Sigmoid colon (tissue), 4 donors: ENCODE data around the gene PCBP3.

Experiments used
- POLR2A ChIP-seq, 2 donors: fragments of 450-650 bp; IDR thresholded peaks; one replicate each; pipeline ENCODE4 v1.6.1; 2016; ENCODE audit warnings: antibody characterized with exemption in 2 of 2, mild to moderate bottlenecking in 2 of 2, moderate library complexity in 2 of 2
- POLR2AphosphoS5 ChIP-seq, 4 donors: sonication (generic); formaldehyde crosslinking; IDR thresholded peaks; one replicate each; pipeline ENCODE4 v1.6.1; 2017; ENCODE audit warnings: antibody characterized with exemption in 4 of 4
- TF ChIP-seq, protein P1 (sequence below), 4 experiments: fragments of 450-650 bp in 3 of 4; fragments of 200-600 bp in 1 of 4; IDR thresholded peaks; one replicate each; pipeline ENCODE4 v1.5.1; 2016 to 2019; ENCODE audit warnings: antibody characterized with exemption in 4 of 4, mild to moderate bottlenecking in 3 of 4, moderate library complexity in 2 of 4

DNA sequence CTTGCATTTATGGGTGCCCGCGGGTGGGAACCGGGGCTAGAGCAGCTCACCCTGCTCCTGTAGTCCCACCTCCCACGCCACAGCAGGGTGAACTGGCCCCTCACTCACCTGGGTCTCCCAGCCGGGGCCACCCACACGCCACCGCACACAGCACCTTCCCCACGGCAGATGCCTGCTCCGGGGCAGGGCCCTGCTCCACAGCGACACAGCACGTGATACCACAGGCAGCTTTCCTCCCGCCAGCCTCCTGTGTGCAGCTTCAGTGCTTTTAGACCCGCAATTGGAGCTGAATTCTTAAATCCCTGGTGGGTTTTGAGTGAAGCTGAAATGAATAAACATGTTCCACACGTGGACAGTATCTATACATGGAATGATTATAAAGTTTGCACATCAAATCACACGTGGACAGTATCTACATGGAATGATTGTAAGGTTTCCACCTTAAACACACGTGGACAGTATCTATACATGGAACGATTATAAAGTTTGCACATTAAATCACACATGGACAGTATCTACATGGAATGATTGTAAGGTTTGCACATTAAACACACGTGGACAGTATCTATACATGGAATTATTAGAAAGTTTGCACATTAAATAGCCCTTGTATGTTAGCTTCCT lies 245.0 kb downstream of the PCBP3 start:
- TF ChIP-seq, protein P1, sequence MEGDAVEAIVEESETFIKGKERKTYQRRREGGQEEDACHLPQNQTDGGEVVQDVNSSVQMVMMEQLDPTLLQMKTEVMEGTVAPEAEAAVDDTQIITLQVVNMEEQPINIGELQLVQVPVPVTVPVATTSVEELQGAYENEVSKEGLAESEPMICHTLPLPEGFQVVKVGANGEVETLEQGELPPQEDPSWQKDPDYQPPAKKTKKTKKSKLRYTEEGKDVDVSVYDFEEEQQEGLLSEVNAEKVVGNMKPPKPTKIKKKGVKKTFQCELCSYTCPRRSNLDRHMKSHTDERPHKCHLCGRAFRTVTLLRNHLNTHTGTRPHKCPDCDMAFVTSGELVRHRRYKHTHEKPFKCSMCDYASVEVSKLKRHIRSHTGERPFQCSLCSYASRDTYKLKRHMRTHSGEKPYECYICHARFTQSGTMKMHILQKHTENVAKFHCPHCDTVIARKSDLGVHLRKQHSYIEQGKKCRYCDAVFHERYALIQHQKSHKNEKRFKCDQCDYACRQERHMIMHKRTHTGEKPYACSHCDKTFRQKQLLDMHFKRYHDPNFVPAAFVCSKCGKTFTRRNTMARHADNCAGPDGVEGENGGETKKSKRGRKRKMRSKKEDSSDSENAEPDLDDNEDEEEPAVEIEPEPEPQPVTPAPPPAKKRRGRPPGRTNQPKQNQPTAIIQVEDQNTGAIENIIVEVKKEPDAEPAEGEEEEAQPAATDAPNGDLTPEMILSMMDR (IDR thresholded peaks at IDR 0.05), result no peak
- TF ChIP-seq POLR2AphosphoS5 (IDR thresholded peaks at IDR 0.05) (no peak), POLR2A (IDR thresholded peaks at IDR 0.05) (no peak)
